Measurements from ENCODE around the gene SLC35A5.

SLC35A5 gene

GRCh38 chr3:112579232-112579631 is 17.4 kb downstream of the SLC35A5 start:
- Histone ChIP-seq H3K36me3 (ENCODE audit: control insufficient read depth, insufficient read depth, low read length) (peaks cover 55% of the 10 kb centered on the region), H3K27ac (ENCODE audit: low read depth, low read length) (no peak overlapping the region), H3K9ac (ENCODE audit: low read depth, low read length) (no peak overlapping the region), H3K27me3 (ENCODE audit: control insufficient read depth, insufficient read depth, low read length) (no peaks in the 10 kb centered on the region), H3K4me3 (ENCODE audit: low read depth, low read length) (no peak overlapping the region), H3K4me1 (ENCODE audit: control insufficient read depth, insufficient read depth, low read length) (peaks cover 22% of the 10 kb centered on the region), H3K9me3 (ENCODE audit: control insufficient read depth, insufficient read depth, low read length) (no peaks in the 10 kb centered on the region)

DNA sequence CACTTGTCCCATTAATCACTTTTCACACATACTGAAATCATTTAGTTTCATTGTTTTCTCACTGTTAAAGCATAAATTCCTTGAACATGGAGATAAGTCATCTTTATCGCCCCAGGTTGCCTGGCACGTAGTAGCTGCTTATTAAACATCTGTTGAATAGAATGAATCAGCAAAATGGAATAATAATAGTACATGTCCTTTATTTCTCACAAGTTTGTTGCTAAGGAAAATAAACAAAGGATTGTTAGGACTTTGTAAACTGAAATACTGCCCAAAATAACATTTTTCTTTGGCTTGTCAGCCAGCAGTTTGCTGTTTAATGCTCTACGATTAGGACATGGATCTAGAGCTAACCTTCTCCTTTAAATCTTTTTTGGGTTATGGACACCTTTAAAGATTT is 17.9 kb downstream of the SLC35A5 start:
- Histone ChIP-seq H3K4me1 (ENCODE audit: control insufficient read depth, insufficient read depth, low read length) (peaks cover 22% of the 10 kb centered on the region), H3K27me3 (ENCODE audit: control insufficient read depth, insufficient read depth, low read length) (no peaks in the 10 kb centered on the region), H3K36me3 (ENCODE audit: control insufficient read depth, insufficient read depth, low read length) (peaks cover 55% of the 10 kb centered on the region), H3K4me3 (ENCODE audit: low read depth, low read length) (no peak overlapping the region), H3K9ac (ENCODE audit: low read depth, low read length) (no peak overlapping the region), H3K27ac (ENCODE audit: low read depth, low read length) (no peak overlapping the region), H3K9me3 (ENCODE audit: control insufficient read depth, insufficient read depth, low read length) (no peaks in the 10 kb centered on the region)

- no peak overlapping the region for H3K27ac ChIP-seq (ENCODE audit: low read depth, low read length)
- H3K9ac ChIP-seq (ENCODE audit: low read depth, low read length) = no peak overlapping the region
- H3K4me1 ChIP-seq (ENCODE audit: control insufficient read depth, insufficient read depth, low read length) = peaks cover 22% of the 10 kb centered on the region
- no peaks in the 10 kb centered on the region for H3K27me3 ChIP-seq (ENCODE audit: control insufficient read depth, insufficient read depth, low read length)
- no peak overlapping the region for H3K4me3 ChIP-seq (ENCODE audit: low read depth, low read length)
- H3K9me3 ChIP-seq (ENCODE audit: control insufficient read depth, insufficient read depth, low read length) = no peaks in the 10 kb centered on the region
- H3K36me3 ChIP-seq (ENCODE audit: control insufficient read depth, insufficient read depth, low read length) = peaks cover 55% of the 10 kb centered on the region
These were observed 20.5 kb downstream of the SLC35A5 start for GRCh38 chr3:112582244-112582874.

- no peak overlapping the region for H3K9ac ChIP-seq (ENCODE audit: low read depth, low read length)
- H3K4me3 ChIP-seq (ENCODE audit: low read depth, low read length) = no peak overlapping the region
- no peaks in the 10 kb centered on the region for H3K27me3 ChIP-seq (ENCODE audit: control insufficient read depth, insufficient read depth, low read length)
- H3K36me3 ChIP-seq (ENCODE audit: control insufficient read depth, insufficient read depth, low read length) = peaks cover 51% of the 10 kb centered on the region
- no peak overlapping the region for H3K27ac ChIP-seq (ENCODE audit: low read depth, low read length)
- H3K4me1 ChIP-seq (ENCODE audit: control insufficient read depth, insufficient read depth, low read length) = peaks cover 22% of the 10 kb centered on the region
- H3K9me3 ChIP-seq (ENCODE audit: control insufficient read depth, insufficient read depth, low read length) = no peaks in the 10 kb centered on the region
These were observed 21.3 kb downstream of the SLC35A5 start for GRCh38 chr3:112583105-112583504.

GRCh38 chr3:112585782-112586181 is 23.9 kb downstream of the SLC35A5 start:
- H3K4me1 ChIP-seq (ENCODE audit: control insufficient read depth, insufficient read depth, low read length) = peaks cover 22% of the 10 kb centered on the region
- H3K27me3 ChIP-seq (ENCODE audit: control insufficient read depth, insufficient read depth, low read length) = no peaks in the 10 kb centered on the region
- no peak overlapping the region for H3K9ac ChIP-seq (ENCODE audit: low read depth, low read length)
- no peak overlapping the region for H3K27ac ChIP-seq (ENCODE audit: low read depth, low read length)
- no peaks in the 10 kb centered on the region for H3K9me3 ChIP-seq (ENCODE audit: control insufficient read depth, insufficient read depth, low read length)
- H3K4me3 ChIP-seq (ENCODE audit: low read depth, low read length) = no peak overlapping the region
- peaks cover 37% of the 10 kb centered on the region for H3K36me3 ChIP-seq (ENCODE audit: control insufficient read depth, insufficient read depth, low read length)

GRCh38 chr3:112587336-112587735 is 25.5 kb downstream of the SLC35A5 start:
- H3K9me3 ChIP-seq (ENCODE audit: control insufficient read depth, insufficient read depth, low read length) = no peaks in the 10 kb centered on the region
- no peak overlapping the region for H3K4me3 ChIP-seq (ENCODE audit: low read depth, low read length)
- H3K4me1 ChIP-seq (ENCODE audit: control insufficient read depth, insufficient read depth, low read length) = peaks cover 14% of the 10 kb centered on the region
- no peak overlapping the region for H3K27ac ChIP-seq (ENCODE audit: low read depth, low read length)
- H3K9ac ChIP-seq (ENCODE audit: low read depth, low read length) = no peak overlapping the region
- H3K36me3 ChIP-seq (ENCODE audit: control insufficient read depth, insufficient read depth, low read length) = peaks cover 34% of the 10 kb centered on the region
- no peaks in the 10 kb centered on the region for H3K27me3 ChIP-seq (ENCODE audit: control insufficient read depth, insufficient read depth, low read length)

GRCh38 chr3:112593258-112593657 is 31.4 kb downstream of the SLC35A5 start:
- Histone ChIP-seq H3K36me3 (ENCODE audit: control insufficient read depth, insufficient read depth, low read length) (no peaks in the 10 kb centered on the region), H3K9ac (ENCODE audit: low read depth, low read length) (no peak overlapping the region), H3K4me1 (ENCODE audit: control insufficient read depth, insufficient read depth, low read length) (peaks cover 15% of the 10 kb centered on the region), H3K27me3 (ENCODE audit: control insufficient read depth, insufficient read depth, low read length) (no peaks in the 10 kb centered on the region), H3K4me3 (ENCODE audit: low read depth, low read length) (no peak overlapping the region), H3K9me3 (ENCODE audit: control insufficient read depth, insufficient read depth, low read length) (no peaks in the 10 kb centered on the region), H3K27ac (ENCODE audit: low read depth, low read length) (peak overlapping the region; percentile 11)

GRCh38 chr3:112594856-112595255 is 33.0 kb downstream of the SLC35A5 start:
- Histone ChIP-seq H3K9me3 (ENCODE audit: control insufficient read depth, insufficient read depth, low read length) (no peaks in the 10 kb centered on the region), H3K27ac (ENCODE audit: low read depth, low read length) (no peak overlapping the region), H3K4me1 (ENCODE audit: control insufficient read depth, insufficient read depth, low read length) (peaks cover 15% of the 10 kb centered on the region), H3K9ac (ENCODE audit: low read depth, low read length) (no peak overlapping the region), H3K4me3 (ENCODE audit: low read depth, low read length) (no peak overlapping the region), H3K36me3 (ENCODE audit: control insufficient read depth, insufficient read depth, low read length) (no peaks in the 10 kb centered on the region), H3K27me3 (ENCODE audit: control insufficient read depth, insufficient read depth, low read length) (no peaks in the 10 kb centered on the region)

GRCh38 chr3:112597945-112598344 is 36.1 kb downstream of the SLC35A5 start:
- Histone ChIP-seq H3K27ac (ENCODE audit: low read depth, low read length) (no peak overlapping the region), H3K9ac (ENCODE audit: low read depth, low read length) (no peak overlapping the region), H3K4me3 (ENCODE audit: low read depth, low read length) (no peak overlapping the region), H3K27me3 (ENCODE audit: control insufficient read depth, insufficient read depth, low read length) (no peaks in the 10 kb centered on the region), H3K4me1 (ENCODE audit: control insufficient read depth, insufficient read depth, low read length) (peaks cover 5% of the 10 kb centered on the region), H3K9me3 (ENCODE audit: control insufficient read depth, insufficient read depth, low read length) (no peaks in the 10 kb centered on the region), H3K36me3 (ENCODE audit: control insufficient read depth, insufficient read depth, low read length) (no peaks in the 10 kb centered on the region)

- Histone ChIP-seq H3K27ac (ENCODE audit: low read depth, low read length) (no peak overlapping the region), H3K9me3 (ENCODE audit: control insufficient read depth, insufficient read depth, low read length) (no peaks in the 10 kb centered on the region), H3K27me3 (ENCODE audit: control insufficient read depth, insufficient read depth, low read length) (no peaks in the 10 kb centered on the region), H3K4me3 (ENCODE audit: low read depth, low read length) (no peak overlapping the region), H3K9ac (ENCODE audit: low read depth, low read length) (no peak overlapping the region), H3K36me3 (ENCODE audit: control insufficient read depth, insufficient read depth, low read length) (no peaks in the 10 kb centered on the region), H3K4me1 (ENCODE audit: control insufficient read depth, insufficient read depth, low read length) (no peaks in the 10 kb centered on the region)
These were observed 36.9 kb downstream of the SLC35A5 start for GRCh38 chr3:112598731-112599130.

- H3K9me3 ChIP-seq (ENCODE audit: control insufficient read depth, insufficient read depth, low read length) = no peaks in the 10 kb centered on the region
- H3K27ac ChIP-seq (ENCODE audit: low read depth, low read length) = no peak overlapping the region
- H3K27me3 ChIP-seq (ENCODE audit: control insufficient read depth, insufficient read depth, low read length) = no peaks in the 10 kb centered on the region
- H3K4me3 ChIP-seq (ENCODE audit: low read depth, low read length) = no peak overlapping the region
- no peaks in the 10 kb centered on the region for H3K36me3 ChIP-seq (ENCODE audit: control insufficient read depth, insufficient read depth, low read length)
- H3K4me1 ChIP-seq (ENCODE audit: control insufficient read depth, insufficient read depth, low read length) = no peaks in the 10 kb centered on the region
- H3K9ac ChIP-seq (ENCODE audit: low read depth, low read length) = no peak overlapping the region
These were observed 40.5 kb downstream of the SLC35A5 start for GRCh38 chr3:112602217-112602838.

Measured in HUES48 (cell line).